ENCODE data around the gene TMEM203. TPM values are rescaled to one million over a fixed set of nuclear protein-coding genes. Genes with fewer than 3 reads are reported as not detected.
A peak's percentile ranks its signal among the peaks of the same experiment; 100 is the strongest.

The TMEM203 gene
- total and polyA plus RNA-seq, 2 of the 13 experiments (the other 11 are each of a cell fraction or from before 2014, with no cell fraction given): 23.4 to 36.7 TPM

DNA sequence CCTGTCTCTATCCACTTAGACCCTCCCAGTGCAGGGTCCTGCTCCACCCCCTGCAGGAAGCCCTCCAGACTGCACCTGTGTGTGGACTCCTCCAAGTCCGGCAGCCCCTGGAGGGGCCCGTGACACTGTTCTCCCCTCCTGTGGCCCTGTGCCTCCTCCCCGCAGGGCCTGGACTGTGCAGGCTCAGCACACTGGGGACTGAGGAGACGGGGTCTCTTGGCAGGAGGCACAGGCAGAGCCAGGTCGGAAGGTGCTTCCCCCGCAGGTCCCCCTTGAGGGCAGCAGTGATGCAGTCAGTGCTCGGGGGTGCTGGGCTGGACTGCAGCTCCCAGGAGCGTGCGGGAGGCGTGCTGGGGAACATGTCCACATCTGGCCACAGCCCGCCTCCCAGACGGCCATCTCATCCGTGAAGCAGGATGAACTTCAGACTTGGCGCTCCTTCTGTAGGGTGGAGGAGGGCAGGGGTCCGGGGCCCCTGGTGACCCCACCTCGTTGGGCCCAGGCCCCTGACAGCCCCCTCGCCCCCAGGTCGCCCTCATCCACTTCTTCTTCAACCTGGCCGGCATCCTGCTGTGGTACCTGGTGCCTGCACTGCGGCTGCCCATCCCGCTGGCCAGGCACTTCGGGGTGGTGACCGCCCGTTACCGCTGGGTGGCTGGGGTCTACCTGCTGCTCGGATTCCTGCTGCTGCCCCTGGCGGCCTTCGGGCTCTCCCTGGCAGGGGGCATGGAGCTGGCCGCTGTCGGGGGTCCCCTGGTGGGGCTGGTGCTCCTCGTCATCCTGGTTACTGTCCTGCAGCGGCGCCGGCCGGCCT lies 30.2 kb upstream of the TMEM203 start (continued):
- no peak for TF ChIP-seq SCMH1 (CRISPR knock-in tag; IDR thresholded peaks at IDR 0.05; ENCODE audit: borderline replicate concordance)
- TF ChIP-seq RFX1 (IDR thresholded peaks at IDR 0.05): no peak
- no peak for TF ChIP-seq FOXJ3 (CRISPR knock-in tag; IDR thresholded peaks at IDR 0.05; ENCODE audit: borderline replicate concordance)
- TF ChIP-seq CHD4 (IDR thresholded peaks at IDR 0.05; ENCODE audit: borderline replicate concordance, low read length): no peak
- peak; percentile 48; the same call in 1 of the 2 replicates for TF ChIP-seq TFE3 (CRISPR knock-in tag; IDR thresholded peaks at IDR 0.05)
- TF ChIP-seq, protein P1, sequence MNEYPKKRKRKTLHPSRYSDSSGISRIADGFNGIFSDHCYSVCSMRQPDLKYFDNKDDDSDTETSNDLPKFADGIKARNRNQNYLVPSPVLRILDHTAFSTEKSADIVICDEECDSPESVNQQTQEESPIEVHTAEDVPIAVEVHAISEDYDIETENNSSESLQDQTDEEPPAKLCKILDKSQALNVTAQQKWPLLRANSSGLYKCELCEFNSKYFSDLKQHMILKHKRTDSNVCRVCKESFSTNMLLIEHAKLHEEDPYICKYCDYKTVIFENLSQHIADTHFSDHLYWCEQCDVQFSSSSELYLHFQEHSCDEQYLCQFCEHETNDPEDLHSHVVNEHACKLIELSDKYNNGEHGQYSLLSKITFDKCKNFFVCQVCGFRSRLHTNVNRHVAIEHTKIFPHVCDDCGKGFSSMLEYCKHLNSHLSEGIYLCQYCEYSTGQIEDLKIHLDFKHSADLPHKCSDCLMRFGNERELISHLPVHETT (CRISPR knock-in tag; conservative IDR thresholded peaks at IDR 0.05): no peak
- no peak for TF ChIP-seq MBD4 (IDR thresholded peaks at IDR 0.05; ENCODE audit: borderline replicate concordance, low read length)
- TF ChIP-seq IKZF5 (CRISPR knock-in tag; IDR thresholded peaks at IDR 0.05): peak; percentile 56; the same call in 1 of the 2 replicates
- no peak for TF ChIP-seq CEBPB (IDR thresholded peaks at IDR 0.05; ENCODE audit: borderline replicate concordance, low read depth, low read length)
- no peak for TF ChIP-seq HOXA5 (CRISPR knock-in tag; IDR thresholded peaks at IDR 0.05)
- TF ChIP-seq HNRNPL (IDR thresholded peaks at IDR 0.05; ENCODE audit: low read depth, low read length): 0 out of 2 replicates have a peak, but pooled peaks have one; percentile 13
- no peak for TF ChIP-seq ZSCAN12 (CRISPR knock-in tag; IDR thresholded peaks at IDR 0.05)
- TF ChIP-seq NRL (CRISPR knock-in tag; IDR thresholded peaks at IDR 0.05; ENCODE audit: borderline replicate concordance): peak; percentile 12; the same call in 1 of the 2 replicates
- TF ChIP-seq, protein P2, sequence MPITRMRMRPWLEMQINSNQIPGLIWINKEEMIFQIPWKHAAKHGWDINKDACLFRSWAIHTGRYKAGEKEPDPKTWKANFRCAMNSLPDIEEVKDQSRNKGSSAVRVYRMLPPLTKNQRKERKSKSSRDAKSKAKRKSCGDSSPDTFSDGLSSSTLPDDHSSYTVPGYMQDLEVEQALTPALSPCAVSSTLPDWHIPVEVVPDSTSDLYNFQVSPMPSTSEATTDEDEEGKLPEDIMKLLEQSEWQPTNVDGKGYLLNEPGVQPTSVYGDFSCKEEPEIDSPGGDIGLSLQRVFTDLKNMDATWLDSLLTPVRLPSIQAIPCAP (CRISPR knock-in tag; IDR thresholded peaks at IDR 0.05; ENCODE audit: low read depth): no peak
- TF ChIP-seq ZNF777 (CRISPR knock-in tag; IDR thresholded peaks at IDR 0.05): no peak; the same call in 1 of the 2 replicates
- no peak for TF ChIP-seq TEAD2 (CRISPR knock-in tag; IDR thresholded peaks at IDR 0.05)
- no peak for TF ChIP-seq ZNF30 (CRISPR knock-in tag; IDR thresholded peaks at IDR 0.05)
- no peak for TF ChIP-seq ZKSCAN8 (CRISPR knock-in tag; IDR thresholded peaks at IDR 0.05; ENCODE audit: borderline replicate concordance)
- no peak for TF ChIP-seq TCF12 (IDR thresholded peaks at IDR 0.05)
- TF ChIP-seq TCF12 (CRISPR knock-in tag; IDR thresholded peaks at IDR 0.05): no peak
- TF ChIP-seq NCOA5 (CRISPR knock-in tag; IDR thresholded peaks at IDR 0.05): no peak
- no peak for TF ChIP-seq E2F5 (CRISPR knock-in tag; conservative IDR thresholded peaks at IDR 0.05)
- TF ChIP-seq ZNF207 (IDR thresholded peaks at IDR 0.05; ENCODE audit: borderline replicate concordance): no peak
- TF ChIP-seq ZNF274 (CRISPR knock-in tag; IDR thresholded peaks at IDR 0.05): peak; percentile 85; the same call in 1 of the 2 replicates
- no peak for TF ChIP-seq NFATC3 (CRISPR knock-in tag; IDR thresholded peaks at IDR 0.05)
